ENCODE measurements around the gene PADI2.

The PADI2 gene

DNA sequence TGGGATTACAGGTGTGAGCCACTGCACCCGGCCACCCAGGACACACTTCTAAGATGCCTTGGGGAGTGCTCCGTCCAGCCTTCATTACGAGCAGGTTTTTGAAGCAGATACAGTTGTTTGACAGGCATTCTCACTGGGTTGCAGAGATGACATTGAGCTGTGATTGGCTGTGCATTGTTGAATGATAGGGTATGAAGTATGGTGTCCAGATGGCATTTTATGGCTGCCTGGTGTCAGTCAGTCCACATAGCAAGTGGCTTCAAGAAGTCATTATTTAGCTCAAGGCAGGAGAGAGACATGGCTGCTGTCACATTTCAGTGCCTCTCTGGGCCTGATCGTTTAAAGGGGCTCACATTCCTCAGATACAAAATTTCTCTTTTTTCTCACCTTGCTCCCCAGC is 14.8 kb upstream of the PADI2 start:
- H3K4me3 ChIP-seq (ENCODE audit: low read depth, low read length), result no peak overlapping the region
- TF ChIP-seq, protein P1, sequence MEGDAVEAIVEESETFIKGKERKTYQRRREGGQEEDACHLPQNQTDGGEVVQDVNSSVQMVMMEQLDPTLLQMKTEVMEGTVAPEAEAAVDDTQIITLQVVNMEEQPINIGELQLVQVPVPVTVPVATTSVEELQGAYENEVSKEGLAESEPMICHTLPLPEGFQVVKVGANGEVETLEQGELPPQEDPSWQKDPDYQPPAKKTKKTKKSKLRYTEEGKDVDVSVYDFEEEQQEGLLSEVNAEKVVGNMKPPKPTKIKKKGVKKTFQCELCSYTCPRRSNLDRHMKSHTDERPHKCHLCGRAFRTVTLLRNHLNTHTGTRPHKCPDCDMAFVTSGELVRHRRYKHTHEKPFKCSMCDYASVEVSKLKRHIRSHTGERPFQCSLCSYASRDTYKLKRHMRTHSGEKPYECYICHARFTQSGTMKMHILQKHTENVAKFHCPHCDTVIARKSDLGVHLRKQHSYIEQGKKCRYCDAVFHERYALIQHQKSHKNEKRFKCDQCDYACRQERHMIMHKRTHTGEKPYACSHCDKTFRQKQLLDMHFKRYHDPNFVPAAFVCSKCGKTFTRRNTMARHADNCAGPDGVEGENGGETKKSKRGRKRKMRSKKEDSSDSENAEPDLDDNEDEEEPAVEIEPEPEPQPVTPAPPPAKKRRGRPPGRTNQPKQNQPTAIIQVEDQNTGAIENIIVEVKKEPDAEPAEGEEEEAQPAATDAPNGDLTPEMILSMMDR (IDR thresholded peaks at IDR 0.05; ENCODE audit: insufficient read depth, low read depth, low read length, missing control alignments), result no peak
- DNase-seq (ENCODE audit: low read depth), result no peak

DNA sequence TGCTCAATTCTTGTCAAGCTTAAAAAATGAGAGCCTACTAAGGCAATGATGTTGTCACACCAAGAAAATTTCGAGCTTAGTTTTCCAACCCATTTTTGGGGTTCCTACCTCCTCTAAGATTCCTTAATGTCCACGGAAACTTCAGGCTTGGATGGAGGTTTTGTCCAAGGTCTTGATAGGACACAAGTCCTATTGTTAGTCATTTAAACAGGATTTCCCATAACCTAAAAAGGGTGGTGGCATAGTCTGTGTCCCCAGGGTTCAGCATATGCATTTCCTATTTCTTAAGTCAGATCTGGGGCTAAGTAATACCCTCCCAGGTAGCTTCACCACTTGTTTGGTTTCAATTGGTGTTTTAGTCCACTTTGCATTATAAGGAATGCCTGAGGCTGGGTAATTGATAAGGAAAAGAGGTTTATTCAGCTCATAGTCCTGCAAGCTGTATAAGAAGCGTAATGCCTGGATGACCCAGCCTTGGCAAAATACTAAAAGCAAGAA is 10.9 kb upstream of the PADI2 start:
- no peak for DNase-seq (ENCODE audit: low read depth)
- H3K4me3 ChIP-seq (ENCODE audit: low read depth, low read length), result no peak overlapping the region
- TF ChIP-seq, protein P1 (IDR thresholded peaks at IDR 0.05; ENCODE audit: insufficient read depth, low read depth, low read length, missing control alignments), result no peak

DNA sequence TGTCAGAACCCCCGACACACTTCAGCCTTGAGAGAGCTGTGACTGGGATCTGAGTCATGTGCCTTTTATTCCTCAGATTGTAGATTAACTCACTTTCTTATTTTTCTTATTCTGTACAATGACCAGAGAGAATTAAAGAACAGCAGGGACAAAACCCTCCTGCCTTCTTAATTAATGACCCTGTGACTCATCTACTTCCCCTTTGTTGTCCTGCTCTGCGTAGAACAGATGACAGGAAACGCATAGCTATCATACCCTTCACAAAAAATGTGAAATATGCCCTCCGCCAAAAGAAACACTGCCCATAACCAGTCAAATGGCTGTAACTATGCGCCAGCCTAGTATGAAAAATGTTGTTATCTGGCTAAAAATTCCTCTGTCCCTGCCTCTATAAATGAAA is 9.1 kb upstream of the PADI2 start:
- TF ChIP-seq, protein P1 (IDR thresholded peaks at IDR 0.05; ENCODE audit: insufficient read depth, low read depth, low read length, missing control alignments), result no peak
- no peak overlapping the region for H3K4me3 ChIP-seq (ENCODE audit: low read depth, low read length)
- no peak for DNase-seq (ENCODE audit: low read depth)

DNA sequence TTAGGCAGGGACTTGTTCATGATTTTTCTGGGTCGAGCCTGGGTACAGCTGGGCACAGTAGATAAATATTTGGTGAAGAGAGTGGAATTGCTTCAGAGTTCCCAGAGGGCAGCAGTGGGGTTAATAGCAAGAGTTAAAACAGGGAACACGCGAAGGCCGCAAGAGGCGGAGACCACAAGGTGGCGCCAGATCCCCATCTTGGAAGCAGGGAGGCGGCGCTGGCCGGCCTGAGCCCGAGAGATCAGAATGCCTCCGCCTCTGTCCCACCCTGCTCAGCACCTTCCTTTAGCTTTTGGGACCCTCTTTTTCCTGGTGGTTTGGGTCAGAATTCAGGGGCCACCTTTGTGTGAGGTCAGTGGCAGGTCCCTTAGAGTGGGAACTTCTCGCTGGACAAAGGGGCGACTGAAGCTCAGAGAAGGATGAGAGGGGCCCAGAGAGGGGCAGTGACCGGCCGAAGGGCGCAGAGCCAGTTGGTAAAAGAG is 6.5 kb upstream of the PADI2 start:
- H3K4me3 ChIP-seq (ENCODE audit: low read depth, low read length), result no peak overlapping the region

DNA sequence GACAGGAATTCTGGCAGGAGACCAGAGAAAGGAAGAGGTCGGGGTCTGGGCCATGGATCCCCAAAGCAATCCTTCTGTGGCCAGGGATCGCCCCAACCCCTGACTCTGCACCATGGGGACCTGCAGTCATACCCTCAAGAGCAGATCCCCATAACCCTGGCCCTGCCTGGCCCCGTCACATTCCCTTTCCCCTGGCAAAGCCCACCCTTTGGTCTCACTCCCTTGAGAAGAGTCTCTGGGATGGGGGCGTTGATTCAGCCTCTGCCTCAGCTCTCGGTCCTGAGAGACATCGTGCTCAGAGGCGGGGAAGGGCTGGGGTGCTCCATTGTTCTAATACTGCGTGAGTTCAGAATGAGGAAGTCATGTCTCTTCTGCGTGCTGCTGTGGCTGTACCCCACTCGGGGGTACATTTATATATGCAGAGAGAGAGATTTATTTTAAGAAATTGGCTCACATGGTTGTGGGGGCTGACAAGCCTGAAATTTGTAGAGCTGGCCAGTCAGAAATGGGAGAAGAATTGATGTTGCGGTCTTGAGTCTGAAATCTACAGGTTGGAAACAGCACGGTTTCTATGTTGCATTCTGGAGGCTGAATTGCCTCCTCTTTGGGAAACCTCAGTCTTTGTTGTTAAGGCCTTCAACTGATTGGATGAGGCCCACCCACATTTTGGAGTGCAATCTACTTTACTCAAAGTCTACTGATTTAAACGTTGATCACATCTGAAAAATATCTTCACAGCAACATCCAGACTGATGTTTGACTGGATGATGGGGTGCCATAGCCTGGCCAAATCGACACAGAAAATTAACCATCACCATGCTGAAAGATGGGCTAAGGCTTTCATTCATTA is 4.2 kb upstream of the PADI2 start:
- no peak overlapping the region for H3K4me3 ChIP-seq (ENCODE audit: low read depth, low read length)
- TF ChIP-seq, protein P1 (IDR thresholded peaks at IDR 0.05; ENCODE audit: insufficient read depth, low read depth, low read length, missing control alignments), result no peak
- DNase-seq (ENCODE audit: low read depth), result no peak

More for the DNA sequence above, 6.5 kb upstream of the PADI2 start:
- TF ChIP-seq, protein P1 (IDR thresholded peaks at IDR 0.05; ENCODE audit: insufficient read depth, low read depth, low read length, missing control alignments), result peak; percentile 93
- peak; percentile 86 for DNase-seq (ENCODE audit: low read depth)

DNA sequence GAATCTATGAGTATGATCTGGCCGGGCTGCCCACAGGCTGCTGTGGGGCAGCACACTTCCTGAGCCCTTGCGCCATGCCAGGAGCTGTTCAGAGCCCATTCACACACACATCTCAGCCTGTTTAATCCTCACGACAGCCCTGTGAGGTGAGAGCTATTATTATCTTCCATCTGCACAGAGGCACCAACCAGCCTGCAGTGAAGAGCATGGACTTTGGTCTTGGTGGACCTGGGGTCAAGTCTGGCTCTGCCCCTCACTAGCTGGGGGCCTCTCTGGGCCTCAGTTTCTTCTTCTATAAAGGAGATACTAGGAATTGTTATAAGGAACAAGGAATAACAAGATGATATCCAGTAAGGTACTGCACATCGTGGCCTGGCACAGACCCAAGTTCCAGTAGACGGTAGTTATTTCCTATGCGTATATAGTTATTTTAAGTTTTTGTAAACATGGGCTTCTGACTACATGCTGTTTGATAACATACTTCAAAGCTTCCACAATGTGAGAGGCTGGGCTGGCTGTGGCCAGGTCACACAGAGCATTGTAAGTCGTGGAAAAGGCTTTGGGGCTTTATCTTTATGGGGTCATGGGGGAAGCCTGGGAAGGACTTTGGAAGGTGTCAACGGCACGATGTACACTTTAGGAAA is 3.4 kb upstream of the PADI2 start:
- H3K4me3 ChIP-seq (ENCODE audit: low read depth, low read length), result no peak overlapping the region
- no peak for DNase-seq (ENCODE audit: low read depth)
- TF ChIP-seq, protein P1 (IDR thresholded peaks at IDR 0.05; ENCODE audit: insufficient read depth, low read depth, low read length, missing control alignments), result no peak

Measured in GM12865 (cell line).